HEK293T (cell line): ENCODE measurements around the gene EID2B.

Source experiments
- BHLHE40 ChIP-seq: fragments of 450-650 bp; IDR thresholded peaks from 2 replicates; pipeline ENCODE4 v1.6.1; 2016; ENCODE audit warnings: mild to moderate bottlenecking, moderate library complexity, borderline replicate concordance
- CTBP1 ChIP-seq: fragments of 450-650 bp; IDR thresholded peaks from 2 replicates; pipeline ENCODE4 v1.6.1; 2016; ENCODE audit warnings: borderline replicate concordance
- ELF4 ChIP-seq: fragments of 450-650 bp; IDR thresholded peaks from 2 replicates; pipeline ENCODE4 v1.6.1; 2017; ENCODE audit warnings: antibody characterized with exemption
- FOXK2 ChIP-seq: fragments of 450-650 bp; IDR thresholded peaks from 2 replicates; pipeline ENCODE4 v1.6.1; 2016; ENCODE audit warnings: mild to moderate bottlenecking
- FOXM1 ChIP-seq: fragments of 450-650 bp; IDR thresholded peaks from 2 replicates; pipeline ENCODE4 v1.6.1; 2017; ENCODE audit warnings: mild to moderate bottlenecking, borderline replicate concordance
- HDGF ChIP-seq: fragments of 450-650 bp; IDR thresholded peaks from 2 replicates; pipeline ENCODE4 v1.6.1; 2017; ENCODE audit warnings: antibody characterized with exemption, borderline replicate concordance
- L3MBTL2 ChIP-seq: fragments of 450-650 bp; conservative IDR thresholded peaks from 2 replicates; pipeline ENCODE4 v1.6.1; 2016; ENCODE audit warnings: mild to moderate bottlenecking
- LEF1 ChIP-seq: fragments of 450-650 bp; IDR thresholded peaks from 2 replicates; pipeline ENCODE4 v1.6.1; 2017; ENCODE audit warnings: mild to moderate bottlenecking, borderline replicate concordance
- PKNOX1 ChIP-seq: fragments of 450-650 bp; IDR thresholded peaks from 2 replicates; pipeline ENCODE4 v1.6.1; 2016
- SP1 ChIP-seq: fragments of 450-650 bp; IDR thresholded peaks from 2 replicates; pipeline ENCODE4 v1.6.1; 2017
- SUZ12 ChIP-seq: fragments of 450-650 bp; IDR thresholded peaks from 2 replicates; pipeline ENCODE4 v1.6.1; 2016; ENCODE audit warnings: mild to moderate bottlenecking
- TARDBP ChIP-seq: fragments of 450-650 bp; IDR thresholded peaks from 2 replicates; pipeline ENCODE4 v1.6.1; 2016
- ZNF384 ChIP-seq: fragments of 450-650 bp; IDR thresholded peaks from 2 replicates; pipeline ENCODE4 v1.6.1; 2016

- TF ChIP-seq SP1 (no peak), BHLHE40 (no peak), ELF4 (no peak), TARDBP (no peak), PKNOX1 (no peak), L3MBTL2 (no peak), SUZ12 (no peak), FOXM1 (no peak), CTBP1 (no peak), ZNF384 (no peak), HDGF (no peak), LEF1 (no peak), FOXK2 (no peak)
These were observed 36.0 kb upstream of the EID2B start for GRCh38 chr19:39568604-39569003.
